NCI-H1105 (cell line): ENCODE measurements around the gene GRPEL2.
"Not testable (repeated sequence)": the region's sequence is repeated elsewhere in the genome, so short reads cannot be mapped to it uniquely, and the experiment has no call there.

Source experiments
- DNase-seq: peaks from one replicate; lab custom pipeline; 2025; lab: John Stamatoyannopoulos, UW

Gene GRPEL2

DNA sequence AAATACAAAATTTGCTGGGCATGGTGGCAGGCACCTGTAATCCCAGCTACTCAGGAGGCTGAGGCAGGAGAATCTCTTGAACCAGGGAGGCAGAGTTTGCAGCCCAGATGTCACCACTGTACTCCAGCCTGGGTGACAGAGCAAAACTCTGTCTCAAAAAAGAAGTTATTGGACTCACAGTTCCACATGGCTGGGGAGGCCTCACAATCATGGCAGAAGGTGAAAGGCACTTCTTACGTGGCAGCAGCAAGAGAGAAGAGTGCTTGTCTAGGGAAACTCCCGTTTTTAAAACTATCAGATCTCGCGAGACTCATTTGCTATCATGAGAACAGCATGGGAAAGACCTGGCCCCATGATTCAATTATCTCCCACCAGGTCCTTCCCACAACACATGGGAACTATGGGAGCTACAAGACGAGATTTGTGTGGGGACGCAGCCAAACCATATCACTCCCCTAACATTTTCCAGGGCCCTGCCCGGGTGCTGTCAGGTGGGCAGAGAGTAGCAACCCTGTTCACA lies 53.5 kb downstream of the GRPEL2 start:
- DNase-seq = not testable (repeated sequence)

DNA sequence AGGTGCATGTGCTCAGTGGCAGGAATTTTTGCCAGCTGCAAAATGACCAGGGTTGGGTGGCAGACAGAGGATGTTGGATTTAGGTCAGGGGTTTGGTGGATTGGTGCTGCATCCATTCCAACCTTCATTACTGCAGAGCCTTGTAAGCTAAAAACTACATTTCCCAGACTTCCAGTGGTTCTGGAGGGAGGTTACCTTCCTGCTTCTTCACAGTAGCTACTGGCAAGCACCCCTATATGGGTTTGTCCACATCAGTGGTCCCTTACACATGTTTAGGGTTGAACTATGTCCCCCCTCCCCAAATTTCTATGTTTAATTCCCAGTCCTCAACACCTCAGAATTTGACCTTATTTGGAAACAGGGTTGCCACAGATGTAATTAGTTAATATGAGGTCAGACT lies 54.5 kb downstream of the GRPEL2 start:
- DNase-seq = no peak

- no peak for DNase-seq
Observed at GRCh38 chr5:149400304-149400703, 55.0 kb downstream of the GRPEL2 start.

GRCh38 chr5:149401051-149401450 lies 55.8 kb downstream of the GRPEL2 start:
- no peak for DNase-seq

- no peak for DNase-seq
Observed at GRCh38 chr5:149402291-149402690, 57.0 kb downstream of the GRPEL2 start.
